Mononuclear cell (primary cell): ENCODE results near the gene HDAC8. TPM values are rescaled to one million over a fixed set of nuclear protein-coding genes. Genes with fewer than 3 reads are reported as not detected.
A peak's percentile ranks its signal among the peaks of the same experiment; 100 is the strongest.
"Not testable (repeated sequence)": the region's sequence is repeated elsewhere in the genome, so short reads cannot be mapped to it uniquely, and the experiment has no call there.

ENCODE experiments used
- H3K27me3 ChIP-seq: 2 replicates; pipeline ENCODE4 v1.6.0; 2011; ENCODE audit warnings: low read length, control low read depth; ENCODE audit not compliant: insufficient read depth
- H3K4me1 ChIP-seq: 2 replicates; pipeline ENCODE4 v1.5.1; 2011; ENCODE audit warnings: mild to moderate bottlenecking, low read length, control low read depth; ENCODE audit not compliant: insufficient read depth
- H3K4me3 ChIP-seq: 2 replicates; pipeline ENCODE4 v1.5.1; 2011; ENCODE audit warnings: mild to moderate bottlenecking, low read length, moderate library complexity
- H3K9me3 ChIP-seq: 2 replicates; pipeline ENCODE4 v1.5.1; 2011; ENCODE audit warnings: low read depth, mild to moderate bottlenecking, control low read depth, low read length
- total RNA-seq: library from RNA; depleted of rRNA; stranded (reverse); fragments of >200 nt; gene quantifications from one replicate; pipeline ENCODE4 v1.2.3, GENCODE V29; 2012

The HDAC8 gene
- total RNA-seq, result 6.7 TPM

DNA sequence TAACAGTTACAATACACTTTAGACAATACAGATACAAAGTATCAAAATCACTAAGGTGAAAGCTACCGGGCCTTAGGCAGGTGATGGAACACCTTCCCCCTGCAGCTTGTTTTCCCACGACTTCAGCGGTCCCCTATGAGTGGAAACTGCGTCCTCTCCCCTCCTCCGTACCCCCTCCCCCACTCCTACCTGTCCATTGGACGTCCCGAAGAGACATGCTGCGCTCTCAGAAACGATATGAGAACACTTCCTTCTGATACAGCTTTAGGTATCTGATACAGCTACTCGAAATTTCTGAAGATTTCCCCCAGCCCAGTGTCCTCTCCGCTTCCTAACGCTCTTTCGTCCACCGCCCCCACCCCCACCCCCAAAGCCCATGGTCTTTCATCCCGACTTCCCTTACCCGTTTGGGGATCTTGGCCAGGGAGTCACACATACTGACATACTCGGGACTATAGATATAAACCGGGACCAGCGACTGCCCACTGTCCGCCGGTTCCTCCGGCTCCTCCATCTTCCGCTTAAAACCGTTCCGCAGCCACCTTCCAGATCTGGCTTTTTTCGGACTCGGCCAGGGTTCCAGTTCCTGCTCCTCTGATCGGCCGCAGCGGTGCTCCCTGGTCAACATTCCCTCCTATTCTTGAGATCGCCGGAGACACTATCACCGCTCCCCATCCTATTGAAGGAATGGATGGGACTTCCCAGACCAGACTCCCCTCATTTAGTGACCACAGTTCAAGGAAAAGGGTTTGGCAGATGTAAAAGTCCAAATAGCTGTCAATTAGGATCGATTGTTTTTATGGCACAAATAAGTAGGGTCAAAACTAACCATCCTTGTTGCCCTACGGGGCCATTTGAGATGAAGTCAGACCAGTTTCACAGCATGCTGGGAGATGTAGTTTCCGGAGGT, at the start of gene HDAC8:
TSS of gene HDAC8 (minus strand) at position 596 of the 910 bp plus-strand sequence. CDS start at position 514, 82 bp downstream.
- no peaks in the 10 kb centered on the region for H3K27me3 ChIP-seq
- peak within 1 kb of the TSS; percentile 65 for H3K4me3 ChIP-seq
- H3K4me1 ChIP-seq, result peaks cover 8% of the 10 kb centered on the region

DNA sequence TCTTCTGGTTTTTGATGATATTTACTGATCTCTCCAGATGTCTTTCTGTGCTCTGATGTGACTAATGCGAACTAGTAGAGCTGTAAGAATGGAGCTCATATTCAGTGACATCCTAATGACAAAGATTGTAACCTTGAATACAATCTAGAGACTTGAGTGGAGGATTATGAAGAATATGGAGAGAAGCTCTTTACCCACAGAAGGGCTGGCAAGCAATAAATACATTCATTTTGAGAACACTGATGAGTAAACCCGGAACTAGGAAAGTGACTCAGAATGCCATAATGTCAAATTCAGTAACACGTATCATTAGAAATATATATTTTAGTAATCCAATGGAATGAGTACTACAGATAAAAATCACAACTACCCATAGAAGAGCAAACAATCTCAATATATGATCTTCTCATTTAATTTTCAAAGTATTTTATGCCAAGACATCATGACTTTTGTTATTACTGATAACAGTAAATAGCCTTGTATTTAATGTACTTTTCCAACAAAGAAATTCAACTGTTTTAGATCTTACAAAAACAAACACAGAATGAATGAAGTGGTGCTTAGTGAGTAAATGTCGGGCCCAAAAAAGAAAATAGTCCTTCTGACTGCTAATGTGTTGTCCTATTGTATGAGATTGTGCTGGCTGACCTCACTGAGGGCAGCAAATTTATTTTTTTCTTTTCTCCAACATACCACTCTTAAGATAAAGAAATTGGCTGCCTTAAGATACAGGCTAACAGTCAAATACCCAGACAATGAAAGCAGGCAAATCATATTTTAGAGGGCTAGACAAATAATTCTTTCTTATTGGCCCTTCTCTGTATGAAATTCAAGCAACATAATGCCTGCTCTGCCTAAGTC, 49.2 kb upstream of the HDAC8 start:
- H3K4me1 ChIP-seq, result no peaks in the 10 kb centered on the region
- H3K9me3 ChIP-seq, result no peaks in the 10 kb centered on the region
- H3K27me3 ChIP-seq, result no peaks in the 10 kb centered on the region
- no peak overlapping the region for H3K4me3 ChIP-seq

More for the DNA sequence above, at the start of gene HDAC8:
- H3K9me3 ChIP-seq, result no peaks in the 10 kb centered on the region

DNA sequence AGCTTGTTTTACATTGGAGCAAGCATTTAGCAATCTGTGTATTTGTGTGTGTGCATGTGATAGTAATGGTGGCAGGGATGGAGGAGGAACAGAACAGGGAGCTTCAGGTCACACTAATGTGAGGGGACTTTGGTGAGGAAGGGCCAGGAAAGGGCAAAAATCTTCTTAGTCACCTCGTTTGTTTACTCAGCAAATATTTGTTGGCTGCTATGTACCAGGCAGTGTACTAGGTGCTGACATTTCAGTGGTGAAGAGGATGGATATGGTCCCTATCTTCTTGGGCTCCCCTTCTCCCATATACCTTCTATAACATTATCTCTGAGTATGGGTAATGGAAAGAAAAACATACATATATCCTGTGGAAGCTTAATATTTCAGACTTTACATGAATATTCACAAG, 48.5 kb upstream of the HDAC8 start:
- Histone ChIP-seq H3K27me3 (no peaks in the 10 kb centered on the region), H3K9me3 (no peaks in the 10 kb centered on the region), H3K4me3 (no peak overlapping the region)

DNA sequence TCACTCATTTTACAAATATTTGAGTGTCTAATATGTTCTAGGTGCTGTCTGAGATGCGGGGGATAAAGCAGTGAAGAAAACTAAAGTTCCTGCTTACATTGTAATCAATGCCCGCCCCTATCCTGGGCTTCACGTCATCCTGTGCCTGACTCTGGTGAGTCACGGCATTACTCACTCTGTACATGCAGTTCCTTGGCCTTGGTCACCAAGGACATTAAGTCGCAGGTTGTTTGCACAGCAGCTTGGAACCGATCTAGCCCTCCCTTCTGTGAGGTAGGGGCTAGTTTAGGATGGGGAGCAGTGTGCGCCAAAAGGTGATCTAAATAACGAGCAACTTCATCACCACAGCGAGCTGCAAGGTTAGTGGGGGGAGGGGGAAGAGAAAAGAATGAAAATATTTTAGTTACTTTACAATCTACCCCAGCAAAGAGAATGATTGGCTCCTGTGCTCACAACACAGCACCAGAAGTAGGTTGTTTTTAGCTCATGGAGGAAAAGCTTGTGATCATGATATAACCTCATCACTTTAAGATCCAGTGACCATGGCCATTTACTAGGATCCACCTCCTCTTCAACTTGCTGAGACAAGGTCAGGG, 48.0 kb upstream of the HDAC8 start:
- Histone ChIP-seq H3K27me3 (no peaks in the 10 kb centered on the region), H3K4me3 (no peak overlapping the region), H3K4me1 (no peaks in the 10 kb centered on the region), H3K9me3 (no peaks in the 10 kb centered on the region)

More for the DNA sequence above, 48.5 kb upstream of the HDAC8 start:
- H3K4me1 ChIP-seq, result no peaks in the 10 kb centered on the region

DNA sequence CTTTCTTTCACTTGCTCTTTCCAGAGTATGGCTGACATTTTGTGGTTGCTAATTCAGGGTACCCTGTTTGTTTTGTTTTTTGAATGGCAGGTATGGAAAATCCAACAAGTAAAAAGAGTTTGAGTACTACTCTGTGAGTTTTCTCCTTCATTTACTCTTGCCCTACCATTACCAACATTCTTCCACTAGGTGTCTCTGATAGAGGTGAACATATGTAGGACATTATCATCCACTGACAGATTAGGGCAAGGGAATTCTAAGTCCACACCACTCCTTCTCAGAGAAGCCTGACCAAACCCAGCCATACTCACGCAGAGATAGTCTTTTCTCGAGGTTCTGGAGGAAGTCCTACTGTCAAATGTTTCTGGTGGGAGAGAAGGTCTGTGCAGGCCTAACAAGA, 36.7 kb upstream of the HDAC8 start:
- no peaks in the 10 kb centered on the region for H3K9me3 ChIP-seq
- H3K4me1 ChIP-seq, result no peaks in the 10 kb centered on the region
- H3K4me3 ChIP-seq, result no peak overlapping the region
- no peaks in the 10 kb centered on the region for H3K27me3 ChIP-seq

DNA sequence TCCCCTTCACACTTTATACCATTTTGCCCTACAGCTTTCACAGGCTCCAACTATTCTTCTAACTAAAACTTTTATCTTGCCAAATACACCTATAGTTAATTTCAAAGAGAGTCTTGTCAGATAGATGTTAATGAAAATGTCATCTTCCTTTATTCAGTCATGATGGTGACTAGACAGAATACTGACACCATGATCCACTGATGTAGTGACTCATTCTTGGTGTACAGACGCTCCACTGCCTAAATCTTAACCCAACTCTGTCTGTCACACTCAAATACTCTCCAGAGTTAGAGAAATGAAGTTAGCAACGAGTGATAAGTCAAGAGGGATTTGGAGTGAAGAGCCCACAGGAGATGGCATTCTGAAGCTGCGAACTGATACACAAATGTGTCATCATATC, 32.1 kb upstream of the HDAC8 start:
- Histone ChIP-seq H3K9me3 (no peaks in the 10 kb centered on the region), H3K27me3 (no peaks in the 10 kb centered on the region), H3K4me3 (no peak overlapping the region), H3K4me1 (no peaks in the 10 kb centered on the region)

DNA sequence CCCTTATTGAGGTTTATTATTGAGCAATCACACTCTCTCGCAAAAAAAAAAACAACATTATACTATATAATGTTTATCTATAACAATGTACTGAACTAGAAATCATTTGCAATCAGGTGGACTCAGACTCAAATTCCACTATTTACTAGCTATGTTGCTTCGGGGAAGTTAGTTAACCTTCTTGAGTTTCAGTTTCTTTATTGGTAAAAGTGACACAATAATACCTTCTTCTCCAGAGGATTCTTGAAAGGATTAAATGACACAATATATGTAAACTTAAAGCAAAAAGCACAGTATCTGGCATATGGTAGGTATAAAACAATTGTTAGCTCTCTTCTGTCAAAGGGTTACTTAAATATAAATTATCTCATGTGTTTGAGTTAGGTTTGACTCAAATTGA, 31.5 kb upstream of the HDAC8 start:
- no peaks in the 10 kb centered on the region for H3K4me1 ChIP-seq
- H3K4me3 ChIP-seq, result no peak overlapping the region
- H3K9me3 ChIP-seq, result no peaks in the 10 kb centered on the region
- no peaks in the 10 kb centered on the region for H3K27me3 ChIP-seq

DNA sequence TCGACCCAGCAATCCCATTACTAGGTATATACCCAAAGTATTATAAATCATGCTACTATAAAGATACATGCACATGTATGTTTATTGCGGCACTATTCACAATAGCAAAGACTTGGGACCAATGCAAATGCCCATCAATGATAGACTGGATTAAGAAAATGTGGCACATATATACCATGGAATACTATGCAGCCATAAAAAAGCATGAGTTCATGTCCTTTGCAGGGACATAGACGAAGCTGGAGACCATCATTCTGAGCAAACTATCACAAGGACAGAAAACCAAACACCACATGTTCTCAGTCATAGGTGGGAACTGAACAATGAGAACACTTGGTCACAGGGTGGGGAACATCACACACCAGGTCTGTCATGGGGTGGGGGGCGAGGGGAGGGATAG, 18.4 kb upstream of the HDAC8 start:
- H3K4me1 ChIP-seq, H3K27me3 ChIP-seq, H3K9me3 ChIP-seq, H3K4me3 ChIP-seq: not testable (repeated sequence)

DNA sequence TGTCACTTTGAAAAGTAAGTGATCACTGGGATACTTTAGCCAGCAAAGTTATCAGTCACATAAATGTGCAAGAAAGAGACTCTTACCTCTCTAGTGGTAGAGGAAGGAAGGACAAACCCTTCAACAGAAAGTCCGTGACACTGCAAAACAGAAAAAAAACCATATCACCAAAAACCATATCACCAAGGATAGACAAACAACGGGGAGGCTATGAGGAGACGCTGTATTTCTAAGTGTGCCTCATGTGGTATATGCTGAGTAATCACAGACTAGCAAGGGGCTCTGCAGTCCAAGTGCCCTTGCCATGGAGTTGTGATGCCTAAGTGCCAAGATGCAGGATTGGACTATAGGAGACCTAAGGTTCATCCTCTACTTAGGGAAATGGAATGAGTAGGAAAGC, 11.5 kb upstream of the HDAC8 start:
- Histone ChIP-seq H3K27me3 (no peaks in the 10 kb centered on the region), H3K4me3 (no peak overlapping the region), H3K4me1 (no peaks in the 10 kb centered on the region), H3K9me3 (no peaks in the 10 kb centered on the region)

DNA sequence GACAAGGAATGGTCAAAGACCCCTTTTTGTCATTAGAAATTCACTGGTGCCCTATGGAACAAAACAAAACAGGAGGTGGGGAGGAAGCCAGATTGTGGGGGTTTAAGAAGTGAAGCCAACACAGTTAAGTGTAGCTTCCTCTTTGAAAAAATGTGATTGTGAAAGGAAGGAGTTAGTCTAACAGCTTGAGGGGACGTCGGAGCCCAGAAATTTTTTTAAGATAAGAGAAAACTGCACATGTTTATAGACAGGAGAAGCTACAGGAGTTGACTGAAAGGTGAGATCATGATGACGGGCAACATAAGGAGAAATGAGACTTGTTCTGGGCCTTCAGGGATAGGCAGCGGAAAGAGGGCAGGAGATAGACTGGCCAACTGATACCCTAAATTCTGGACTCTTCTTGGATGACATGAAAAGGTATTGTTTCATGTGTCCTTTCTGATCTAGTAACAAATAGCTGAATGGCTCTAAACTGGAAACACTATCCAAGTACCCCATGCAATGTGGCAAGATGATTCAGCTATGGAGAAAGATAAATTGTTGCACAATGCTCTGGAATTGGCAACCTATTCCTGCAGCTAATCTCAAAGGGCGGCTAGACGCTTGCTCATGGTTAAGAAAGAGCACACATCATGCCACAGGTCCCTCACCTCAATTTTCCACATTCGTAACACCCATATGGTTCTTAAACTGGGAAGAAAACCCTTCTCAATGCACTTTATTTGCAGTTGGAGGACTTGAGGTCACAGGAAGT, 3.7 kb upstream of the HDAC8 start:
- Histone ChIP-seq H3K27me3 (no peaks in the 10 kb centered on the region), H3K4me3 (no peak overlapping the region), H3K9me3 (no peaks in the 10 kb centered on the region), H3K4me1 (peaks cover 8% of the 10 kb centered on the region)

DNA sequence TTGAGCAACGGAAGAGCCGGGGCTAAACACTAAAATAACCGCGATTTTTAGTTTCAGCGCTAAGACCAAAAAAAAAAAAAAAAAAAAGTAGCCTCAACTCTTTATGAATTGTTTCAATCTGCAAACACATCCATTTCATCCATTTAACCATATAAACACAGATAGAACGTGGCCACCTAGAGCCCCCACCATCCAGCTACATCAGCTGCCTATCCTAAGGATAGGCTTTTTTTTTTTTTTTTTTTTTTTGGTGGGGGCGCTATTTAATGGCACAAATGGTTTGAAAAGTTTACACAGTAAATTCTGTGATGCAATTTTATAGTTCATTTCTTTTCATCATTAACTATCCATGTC, 492 bp upstream of the HDAC8 start:
- Histone ChIP-seq H3K4me1 (peaks cover 8% of the 10 kb centered on the region), H3K9me3 (no peaks in the 10 kb centered on the region), H3K27me3 (no peaks in the 10 kb centered on the region), H3K4me3 (peak overlapping the region; percentile 65)

DNA sequence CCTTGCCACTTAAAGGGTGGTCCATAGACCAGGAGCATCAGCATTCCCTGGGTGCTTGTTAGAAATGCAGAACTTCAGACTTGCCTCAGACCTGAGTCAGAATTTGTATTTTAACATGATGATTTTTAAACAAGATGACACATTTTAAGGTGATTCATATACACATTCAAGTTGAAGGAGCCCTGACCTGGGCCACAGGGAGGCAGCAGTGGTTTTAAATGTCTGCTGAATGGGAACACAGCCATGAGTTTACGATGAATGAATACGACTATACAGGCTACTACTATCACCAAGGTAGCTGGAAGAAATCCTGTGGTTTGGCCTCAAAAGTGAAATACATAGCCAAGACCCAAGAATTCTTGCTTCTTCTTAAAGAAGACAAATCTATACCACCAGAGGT, 2.9 kb downstream of the HDAC8 start:
- no peaks in the 10 kb centered on the region for H3K9me3 ChIP-seq
- no peak overlapping the region for H3K4me3 ChIP-seq
- no peaks in the 10 kb centered on the region for H3K27me3 ChIP-seq
- no peaks in the 10 kb centered on the region for H3K4me1 ChIP-seq

DNA sequence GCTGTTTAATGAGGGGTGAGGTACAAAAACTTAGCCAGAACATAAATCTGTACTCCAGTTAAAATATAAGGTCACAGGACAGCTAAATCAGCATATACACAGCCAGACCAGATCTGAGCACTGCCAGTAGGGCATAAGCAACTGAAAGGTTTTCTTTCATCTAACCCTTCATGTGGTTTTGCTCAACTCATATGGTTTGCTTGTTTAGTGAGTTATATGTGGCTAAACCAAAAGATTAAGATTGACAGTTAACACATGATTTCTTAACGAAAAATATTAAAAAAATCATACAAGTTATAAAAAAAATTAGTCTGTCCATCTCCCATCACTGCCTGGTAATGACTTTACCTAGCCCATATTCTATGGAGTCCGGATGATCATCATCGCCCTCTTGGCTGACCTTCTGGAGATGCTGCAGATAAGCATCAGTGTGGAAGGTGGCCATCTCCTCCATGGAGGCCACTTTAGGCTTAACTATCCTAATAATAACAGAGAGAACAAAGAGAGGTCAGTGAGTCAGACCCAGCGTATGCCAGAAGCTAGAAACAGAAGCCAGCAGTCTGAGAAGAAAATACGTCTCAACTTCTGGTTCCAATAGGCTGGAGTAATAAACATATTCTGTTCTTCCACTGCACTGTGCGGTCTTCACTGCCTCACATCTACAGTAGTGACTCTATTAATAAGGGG, 4.1 kb downstream of the HDAC8 start:
- no peaks in the 10 kb centered on the region for H3K27me3 ChIP-seq
- no peaks in the 10 kb centered on the region for H3K4me1 ChIP-seq
- no peak overlapping the region for H3K4me3 ChIP-seq
- no peaks in the 10 kb centered on the region for H3K9me3 ChIP-seq

DNA sequence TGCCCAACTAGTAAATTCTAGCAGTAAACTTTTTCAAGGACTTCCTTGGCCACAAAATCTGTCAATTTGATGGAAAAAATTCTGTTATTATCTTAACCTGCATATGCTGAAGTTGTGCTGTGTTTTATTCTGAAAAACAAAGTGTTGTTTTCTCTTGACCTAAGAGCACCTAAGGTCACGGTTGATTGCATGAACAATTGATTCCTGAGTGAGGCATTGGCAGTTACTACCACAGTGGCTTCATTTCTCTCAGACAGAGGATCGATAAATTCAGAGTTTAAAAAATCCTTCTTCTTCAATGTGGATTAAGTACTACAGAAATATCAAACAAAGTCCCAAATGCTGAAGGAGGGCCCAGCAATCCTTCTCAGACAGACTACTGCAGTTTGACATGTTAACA, 6.2 kb downstream of the HDAC8 start:
- Histone ChIP-seq H3K27me3 (no peaks in the 10 kb centered on the region), H3K4me1 (no peaks in the 10 kb centered on the region), H3K4me3 (no peak overlapping the region)

More for the DNA sequence above, 6.2 kb downstream of the HDAC8 start:
- H3K9me3 ChIP-seq, result no peaks in the 10 kb centered on the region
